ENCODE results near the gene ALKBH5. TPM values are rescaled to one million over a fixed set of nuclear protein-coding genes. Genes with fewer than 3 reads are reported as not detected.

Gene ALKBH5
- total and polyA plus RNA-seq, 10 of the 15 experiments (the other 5 are each of a cell fraction or from before 2014, with no cell fraction given), result 13.7 to 99.9 (median 52.4) TPM

DNA sequence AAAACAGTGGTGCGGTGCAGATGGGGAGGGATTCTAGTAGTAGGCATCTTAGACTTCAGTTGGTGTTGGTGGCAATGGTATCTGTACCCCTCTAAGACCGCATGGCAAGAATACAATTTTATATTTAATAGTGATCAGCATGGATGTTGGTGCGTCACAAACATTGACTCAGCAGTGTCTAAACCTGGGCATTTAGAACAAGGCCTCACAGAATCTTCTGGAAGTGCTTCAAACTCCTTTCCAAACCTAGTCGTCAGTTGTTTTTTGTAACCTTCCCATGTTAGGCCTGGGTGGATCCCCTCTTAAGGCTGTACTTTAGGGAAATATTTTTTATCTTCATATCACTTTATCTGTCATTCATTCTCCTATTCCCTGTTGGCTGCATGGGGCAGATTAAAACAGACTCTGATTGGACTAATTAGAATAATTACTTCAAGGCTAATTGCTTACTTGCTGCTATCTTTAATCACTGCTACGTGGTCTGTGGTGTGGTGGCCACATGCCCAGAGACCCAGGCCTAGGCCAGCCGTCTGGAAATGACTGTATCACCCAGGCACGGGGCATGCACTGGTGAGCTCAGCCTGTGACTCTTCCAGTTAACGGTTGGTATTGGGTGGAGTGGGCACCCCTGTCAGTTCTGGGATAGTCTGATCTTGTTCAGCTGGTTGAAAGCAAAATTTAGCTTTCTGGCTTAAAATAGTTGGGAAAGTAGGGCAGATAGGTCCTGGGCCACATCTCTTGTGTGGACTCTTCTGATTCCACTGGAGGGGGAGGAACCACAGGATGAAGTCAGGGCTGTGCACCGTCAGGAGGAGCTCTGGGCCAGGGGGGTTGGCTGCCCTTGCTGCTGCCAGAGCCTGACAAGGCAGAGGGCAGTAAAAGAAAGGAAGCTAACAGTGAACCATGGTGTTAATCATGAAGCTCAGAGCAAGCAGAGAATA, 4.5 kb downstream of the ALKBH5 start (continued):
- TF ChIP-seq, protein P1, sequence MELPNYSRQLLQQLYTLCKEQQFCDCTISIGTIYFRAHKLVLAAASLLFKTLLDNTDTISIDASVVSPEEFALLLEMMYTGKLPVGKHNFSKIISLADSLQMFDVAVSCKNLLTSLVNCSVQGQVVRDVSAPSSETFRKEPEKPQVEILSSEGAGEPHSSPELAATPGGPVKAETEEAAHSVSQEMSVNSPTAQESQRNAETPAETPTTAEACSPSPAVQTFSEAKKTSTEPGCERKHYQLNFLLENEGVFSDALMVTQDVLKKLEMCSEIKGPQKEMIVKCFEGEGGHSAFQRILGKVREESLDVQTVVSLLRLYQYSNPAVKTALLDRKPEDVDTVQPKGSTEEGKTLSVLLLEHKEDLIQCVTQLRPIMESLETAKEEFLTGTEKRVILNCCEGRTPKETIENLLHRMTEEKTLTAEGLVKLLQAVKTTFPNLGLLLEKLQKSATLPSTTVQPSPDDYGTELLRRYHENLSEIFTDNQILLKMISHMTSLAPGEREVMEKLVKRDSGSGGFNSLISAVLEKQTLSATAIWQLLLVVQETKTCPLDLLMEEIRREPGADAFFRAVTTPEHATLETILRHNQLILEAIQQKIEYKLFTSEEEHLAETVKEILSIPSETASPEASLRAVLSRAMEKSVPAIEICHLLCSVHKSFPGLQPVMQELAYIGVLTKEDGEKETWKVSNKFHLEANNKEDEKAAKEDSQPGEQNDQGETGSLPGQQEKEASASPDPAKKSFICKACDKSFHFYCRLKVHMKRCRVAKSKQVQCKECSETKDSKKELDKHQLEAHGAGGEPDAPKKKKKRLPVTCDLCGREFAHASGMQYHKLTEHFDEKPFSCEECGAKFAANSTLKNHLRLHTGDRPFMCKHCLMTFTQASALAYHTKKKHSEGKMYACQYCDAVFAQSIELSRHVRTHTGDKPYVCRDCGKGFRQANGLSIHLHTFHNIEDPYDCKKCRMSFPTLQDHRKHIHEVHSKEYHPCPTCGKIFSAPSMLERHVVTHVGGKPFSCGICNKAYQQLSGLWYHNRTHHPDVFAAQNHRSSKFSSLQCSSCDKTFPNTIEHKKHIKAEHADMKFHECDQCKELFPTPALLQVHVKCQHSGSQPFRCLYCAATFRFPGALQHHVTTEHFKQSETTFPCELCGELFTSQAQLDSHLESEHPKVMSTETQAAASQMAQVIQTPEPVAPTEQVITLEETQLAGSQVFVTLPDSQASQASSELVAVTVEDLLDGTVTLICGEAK (IDR thresholded peaks at IDR 0.05; ENCODE audit: borderline replicate concordance), result no peak
- TF ChIP-seq IKZF1 (conservative IDR thresholded peaks at IDR 0.05) (0 out of 2 replicates have a peak, but pooled peaks have one; percentile 31), SIX5 (IDR thresholded peaks at IDR 0.05; ENCODE audit: low read depth, low read length, severe bottlenecking) (no peak), BHLHE40 (IDR thresholded peaks at IDR 0.05; ENCODE audit: borderline replicate concordance in 1 of 2, low read depth in 2 of 2, low read length in 1 of 2) (peak in 1 of 2 experiments; percentile 56; a peak in 1 of 4 replicates), SREBF2 (IDR thresholded peaks at IDR 0.05; ENCODE audit: low read length) (no peak), SP1 (IDR thresholded peaks at IDR 0.05; ENCODE audit: low read depth, low read length) (no peak), IRF4 (IDR thresholded peaks at IDR 0.05; ENCODE audit: low read depth, low read length) (0 out of 2 replicates have a peak, but pooled peaks have one; percentile 23), ZNF384 (IDR thresholded peaks at IDR 0.05; ENCODE audit: borderline replicate concordance, low read depth, low read length) (no peak), HDGF (IDR thresholded peaks at IDR 0.05) (no peak), DPF2 (IDR thresholded peaks at IDR 0.05) (peak; percentile 27; the same call in 1 of the 2 replicates), ESRRA (IDR thresholded peaks at IDR 0.05; ENCODE audit: low read length) (no peak)
- TF ChIP-seq, protein P2, sequence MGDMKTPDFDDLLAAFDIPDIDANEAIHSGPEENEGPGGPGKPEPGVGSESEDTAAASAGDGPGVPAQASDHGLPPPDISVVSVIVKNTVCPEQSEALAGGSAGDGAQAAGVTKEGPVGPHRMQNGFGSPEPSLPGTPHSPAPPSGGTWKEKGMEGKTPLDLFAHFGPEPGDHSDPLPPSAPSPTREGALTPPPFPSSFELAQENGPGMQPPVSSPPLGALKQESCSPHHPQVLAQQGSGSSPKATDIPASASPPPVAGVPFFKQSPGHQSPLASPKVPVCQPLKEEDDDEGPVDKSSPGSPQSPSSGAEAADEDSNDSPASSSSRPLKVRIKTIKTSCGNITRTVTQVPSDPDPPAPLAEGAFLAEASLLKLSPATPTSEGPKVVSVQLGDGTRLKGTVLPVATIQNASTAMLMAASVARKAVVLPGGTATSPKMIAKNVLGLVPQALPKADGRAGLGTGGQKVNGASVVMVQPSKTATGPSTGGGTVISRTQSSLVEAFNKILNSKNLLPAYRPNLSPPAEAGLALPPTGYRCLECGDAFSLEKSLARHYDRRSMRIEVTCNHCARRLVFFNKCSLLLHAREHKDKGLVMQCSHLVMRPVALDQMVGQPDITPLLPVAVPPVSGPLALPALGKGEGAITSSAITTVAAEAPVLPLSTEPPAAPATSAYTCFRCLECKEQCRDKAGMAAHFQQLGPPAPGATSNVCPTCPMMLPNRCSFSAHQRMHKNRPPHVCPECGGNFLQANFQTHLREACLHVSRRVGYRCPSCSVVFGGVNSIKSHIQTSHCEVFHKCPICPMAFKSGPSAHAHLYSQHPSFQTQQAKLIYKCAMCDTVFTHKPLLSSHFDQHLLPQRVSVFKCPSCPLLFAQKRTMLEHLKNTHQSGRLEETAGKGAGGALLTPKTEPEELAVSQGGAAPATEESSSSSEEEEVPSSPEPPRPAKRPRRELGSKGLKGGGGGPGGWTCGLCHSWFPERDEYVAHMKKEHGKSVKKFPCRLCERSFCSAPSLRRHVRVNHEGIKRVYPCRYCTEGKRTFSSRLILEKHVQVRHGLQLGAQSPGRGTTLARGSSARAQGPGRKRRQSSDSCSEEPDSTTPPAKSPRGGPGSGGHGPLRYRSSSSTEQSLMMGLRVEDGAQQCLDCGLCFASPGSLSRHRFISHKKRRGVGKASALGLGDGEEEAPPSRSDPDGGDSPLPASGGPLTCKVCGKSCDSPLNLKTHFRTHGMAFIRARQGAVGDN (IDR thresholded peaks at IDR 0.05), result no peak
- TF ChIP-seq, protein P3, sequence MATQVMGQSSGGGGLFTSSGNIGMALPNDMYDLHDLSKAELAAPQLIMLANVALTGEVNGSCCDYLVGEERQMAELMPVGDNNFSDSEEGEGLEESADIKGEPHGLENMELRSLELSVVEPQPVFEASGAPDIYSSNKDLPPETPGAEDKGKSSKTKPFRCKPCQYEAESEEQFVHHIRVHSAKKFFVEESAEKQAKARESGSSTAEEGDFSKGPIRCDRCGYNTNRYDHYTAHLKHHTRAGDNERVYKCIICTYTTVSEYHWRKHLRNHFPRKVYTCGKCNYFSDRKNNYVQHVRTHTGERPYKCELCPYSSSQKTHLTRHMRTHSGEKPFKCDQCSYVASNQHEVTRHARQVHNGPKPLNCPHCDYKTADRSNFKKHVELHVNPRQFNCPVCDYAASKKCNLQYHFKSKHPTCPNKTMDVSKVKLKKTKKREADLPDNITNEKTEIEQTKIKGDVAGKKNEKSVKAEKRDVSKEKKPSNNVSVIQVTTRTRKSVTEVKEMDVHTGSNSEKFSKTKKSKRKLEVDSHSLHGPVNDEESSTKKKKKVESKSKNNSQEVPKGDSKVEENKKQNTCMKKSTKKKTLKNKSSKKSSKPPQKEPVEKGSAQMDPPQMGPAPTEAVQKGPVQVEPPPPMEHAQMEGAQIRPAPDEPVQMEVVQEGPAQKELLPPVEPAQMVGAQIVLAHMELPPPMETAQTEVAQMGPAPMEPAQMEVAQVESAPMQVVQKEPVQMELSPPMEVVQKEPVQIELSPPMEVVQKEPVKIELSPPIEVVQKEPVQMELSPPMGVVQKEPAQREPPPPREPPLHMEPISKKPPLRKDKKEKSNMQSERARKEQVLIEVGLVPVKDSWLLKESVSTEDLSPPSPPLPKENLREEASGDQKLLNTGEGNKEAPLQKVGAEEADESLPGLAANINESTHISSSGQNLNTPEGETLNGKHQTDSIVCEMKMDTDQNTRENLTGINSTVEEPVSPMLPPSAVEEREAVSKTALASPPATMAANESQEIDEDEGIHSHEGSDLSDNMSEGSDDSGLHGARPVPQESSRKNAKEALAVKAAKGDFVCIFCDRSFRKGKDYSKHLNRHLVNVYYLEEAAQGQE (IDR thresholded peaks at IDR 0.05; ENCODE audit: low read depth, low read length), result no peak

All from GM12878 (cell line).